Activated T-helper 1 cell treated with Interleukin-2 at 50 U/mL for 16 hours (primary cell): ENCODE data around the gene FCRL6.

Experiments used
- DNase-seq: peaks from one replicate; pipeline ENCODE4 v3.0.0-alpha.2; 2020; ENCODE audit warnings: low read depth

Gene FCRL6

GRCh38 chr1:159862557-159862956 lies 60.4 kb downstream of the FCRL6 start, which contains the start of gene VSIG8:
Gene VSIG8, minus strand, starts transcription at chr1:159862657. Its CDS starts 136 bp downstream, at chr1:159862521.
- DNase-seq, result no peak

- no peak for DNase-seq
Observed at GRCh38 chr1:159864262-159864661, 62.1 kb downstream of the FCRL6 start.
